DND-41 (cell line): ENCODE measurements around the gene METTL2B.
A peak's percentile ranks its signal among the peaks of the same experiment; 100 is the strongest.
"Not testable (repeated sequence)": the region's sequence is repeated elsewhere in the genome, so short reads cannot be mapped to it uniquely, and the experiment has no call there.

ENCODE experiments used
- ATAC-seq: fragments of 200-7000 bp; cut with Tn5 transposase; 3 replicates; pipeline ENCODE4 v1.9.1; 2021; ENCODE audit warnings: low read depth; ENCODE audit not compliant: insufficient read depth
- DNase-seq: peaks from one replicate; pipeline ENCODE4 v3.0.0-alpha.2; 2020
- H2AFZ ChIP-seq: 2 replicates; pipeline ENCODE4 v1.6.0; 2012; ENCODE audit warnings: low read depth, low read length
- H3K27ac ChIP-seq: 2 replicates; pipeline ENCODE4 v1.5.1; 2012; ENCODE audit warnings: low read length, inconsistent platforms
- H3K27me3 ChIP-seq: fragments of 200-600 bp; sonication (generic); 2 replicates; pipeline ENCODE4 v1.6.0; 2012; ENCODE audit warnings: low read length, mild to moderate bottlenecking, inconsistent platforms; ENCODE audit not compliant: insufficient read depth, poor library complexity
- H3K36me3 ChIP-seq: 2 replicates; pipeline ENCODE4 v1.5.1; 2012; ENCODE audit warnings: low read length, inconsistent platforms; ENCODE audit not compliant: insufficient read depth
- H3K4me1 ChIP-seq: 2 replicates; pipeline ENCODE4 v1.5.1; 2012; ENCODE audit warnings: mild to moderate bottlenecking, low read length; ENCODE audit not compliant: insufficient read depth
- H3K4me2 ChIP-seq: 2 replicates; pipeline ENCODE4 v1.6.0; 2012; ENCODE audit warnings: mild to moderate bottlenecking, moderate library complexity, low read length, inconsistent platforms; ENCODE audit not compliant: insufficient read depth
- H3K4me3 ChIP-seq, 2 experiments: fragments of 200-600 bp in 1 of 2; shearing (Covaris generic) in 1 of 2; 2 replicates each; pipeline ENCODE4 v1.5.1; 2012 to 2016; ENCODE audit warnings: inconsistent platforms in 2 of 2, low read length in 2 of 2, mild to moderate bottlenecking in 2 of 2, low read depth in 1 of 2, moderate library complexity in 1 of 2
- H3K79me2 ChIP-seq: 2 replicates; pipeline ENCODE4 v1.6.0; 2012; ENCODE audit warnings: low read length, inconsistent platforms; ENCODE audit not compliant: insufficient read depth
- H3K9ac ChIP-seq: 2 replicates; pipeline ENCODE4 v1.6.0; 2012; ENCODE audit warnings: low read depth, mild to moderate bottlenecking, inconsistent platforms, low read length, moderate library complexity
- H3K9me3 ChIP-seq: 2 replicates; pipeline ENCODE4 v1.5.1; 2012; ENCODE audit warnings: low read length, moderate library complexity, mild to moderate bottlenecking, inconsistent platforms; ENCODE audit not compliant: insufficient read depth, severe bottlenecking
- H4K20me1 ChIP-seq: 2 replicates; pipeline ENCODE4 v1.6.0; 2012; ENCODE audit warnings: low read length; ENCODE audit not compliant: insufficient read depth
- CTCF ChIP-seq: IDR thresholded peaks from 2 replicates; pipeline ENCODE4 v1.5.1; 2012; ENCODE audit warnings: borderline replicate concordance, low read length, moderate library complexity, mild to moderate bottlenecking; ENCODE audit not compliant: poor library complexity, severe bottlenecking; ENCODE audit errors: extremely low read depth
- EZH2 ChIP-seq: IDR thresholded peaks from 3 replicates; pipeline ENCODE4 v1.6.1; 2012; ENCODE audit warnings: borderline replicate concordance, low read depth, mild to moderate bottlenecking, moderate library complexity, low read length, inconsistent platforms; ENCODE audit not compliant: severe bottlenecking

METTL2B gene

GRCh38 chr7:128530855-128531104 lies 54.2 kb downstream of the METTL2B start:
- peak overlapping the region; percentile 76 for H2AFZ ChIP-seq
- H3K4me2 ChIP-seq: peak overlapping the region; percentile 67
- H3K27me3 ChIP-seq: no peaks in the 10 kb centered on the region
- no peaks in the 10 kb centered on the region; the same call in 1 of the 2 replicates for H4K20me1 ChIP-seq
- ATAC-seq (no peak; the same call in 2 of the 3 replicates), DNase-seq (no peak)
- H3K4me1 ChIP-seq: peaks cover 20% of the 10 kb centered on the region
- H3K9me3 ChIP-seq: no peaks in the 10 kb centered on the region
- peaks cover 49% of the 10 kb centered on the region for H3K79me2 ChIP-seq
- peaks cover 19% of the 10 kb centered on the region for H3K36me3 ChIP-seq
- H3K4me3 ChIP-seq: peak overlapping the region; percentile 65 to 67; a peak in 3 of 4 replicates
- no peak for TF ChIP-seq EZH2
- no peak for TF ChIP-seq CTCF
- H3K27ac ChIP-seq: peak overlapping the region; percentile 67
- H3K9ac ChIP-seq: peak overlapping the region; percentile 72

- H3K27me3 ChIP-seq, H3K9me3 ChIP-seq, H4K20me1 ChIP-seq: not testable (repeated sequence)
- peak; percentile 84 for DNase-seq
- peaks cover 22% of the 10 kb centered on the region for H3K36me3 ChIP-seq
- peak overlapping the region; percentile 74 for H3K27ac ChIP-seq
- ATAC-seq: peak; percentile 78
- H3K4me2 ChIP-seq: peak overlapping the region; percentile 67
- H3K9ac ChIP-seq: peak overlapping the region; percentile 72
- H2AFZ ChIP-seq: peak overlapping the region; percentile 76
- peaks cover 20% of the 10 kb centered on the region for H3K4me1 ChIP-seq
- H3K79me2 ChIP-seq: peaks cover 54% of the 10 kb centered on the region
- H3K4me3 ChIP-seq: peak overlapping the region; percentile 65 to 67
Measured at GRCh38 chr7:128531105-128531954, 54.8 kb downstream of the METTL2B start.

GRCh38 chr7:128531955-128532478 lies 55.5 kb downstream of the METTL2B start:
- peak overlapping the region; percentile 65 to 67 for H3K4me3 ChIP-seq
- peak overlapping the region; percentile 74 for H3K27ac ChIP-seq
- DNase-seq (peak; percentile 50), ATAC-seq (peak; percentile 22)
- H3K4me1 ChIP-seq: peaks cover 20% of the 10 kb centered on the region
- H3K9ac ChIP-seq: peak overlapping the region; percentile 72
- peak overlapping the region; percentile 42 for H2AFZ ChIP-seq
- peak overlapping the region; percentile 58 for H3K4me2 ChIP-seq
- peaks cover 22% of the 10 kb centered on the region for H3K36me3 ChIP-seq
- not testable (repeated sequence) for H4K20me1 ChIP-seq, H3K9me3 ChIP-seq, H3K27me3 ChIP-seq
- peaks cover 58% of the 10 kb centered on the region for H3K79me2 ChIP-seq

- H2AFZ ChIP-seq, H3K27me3 ChIP-seq, DNase-seq, H3K9me3 ChIP-seq, H4K20me1 ChIP-seq, ATAC-seq: not testable (repeated sequence)
- peak overlapping the region; percentile 58 for H3K4me2 ChIP-seq
- peaks cover 66% of the 10 kb centered on the region for H3K79me2 ChIP-seq
- H3K9ac ChIP-seq: peak overlapping the region; percentile 72
- peaks cover 24% of the 10 kb centered on the region for H3K36me3 ChIP-seq
- H3K4me3 ChIP-seq: peak overlapping the region; percentile 65 to 67; a peak in 3 of 4 replicates
- peak overlapping the region; percentile 59; the same call in 1 of the 2 replicates for H3K27ac ChIP-seq
- peaks cover 20% of the 10 kb centered on the region for H3K4me1 ChIP-seq
Measured at GRCh38 chr7:128532956-128533355, 56.4 kb downstream of the METTL2B start.

- H2AFZ ChIP-seq, H3K4me3 ChIP-seq, H3K9me3 ChIP-seq, H3K4me2 ChIP-seq, H3K9ac ChIP-seq, H3K27ac ChIP-seq, H3K27me3 ChIP-seq: not testable (repeated sequence)
- TF ChIP-seq CTCF: peak; percentile 35
- peaks cover 89% of the 10 kb centered on the region for H3K79me2 ChIP-seq
- peak; percentile 24 for DNase-seq
- H3K4me1 ChIP-seq: peaks cover 12% of the 10 kb centered on the region
- H4K20me1 ChIP-seq: peaks cover 13% of the 10 kb centered on the region; the same call in 1 of the 2 replicates
- peak; percentile 87 for ATAC-seq
- peaks cover 52% of the 10 kb centered on the region for H3K36me3 ChIP-seq
Measured at GRCh38 chr7:128537410-128537809, 60.9 kb downstream of the METTL2B start.

- not testable (repeated sequence) for H3K27ac ChIP-seq, H2AFZ ChIP-seq, H3K9ac ChIP-seq, H3K4me2 ChIP-seq, H3K27me3 ChIP-seq, H3K4me1 ChIP-seq, DNase-seq, H3K9me3 ChIP-seq, H3K4me3 ChIP-seq, ATAC-seq
- peaks cover 49% of the 10 kb centered on the region for H3K36me3 ChIP-seq
- peaks cover 22% of the 10 kb centered on the region; the same call in 1 of the 2 replicates for H4K20me1 ChIP-seq
- H3K79me2 ChIP-seq: peaks cover 93% of the 10 kb centered on the region
Measured at GRCh38 chr7:128542530-128542929, 66.0 kb downstream of the METTL2B start.
